GM19452 (cell line): ENCODE data around the gene PTGES2.
"Not testable (repeated sequence)": the region's sequence is repeated elsewhere in the genome, so short reads cannot be mapped to it uniquely, and the experiment has no call there.

Experiments used
- ATAC-seq: cut with Tn5 transposase; IDR thresholded peaks from one replicate; pipeline ENCODE4 v1.9.1; 2021; ENCODE audit not compliant: unreplicated experiment

Gene PTGES2

GRCh38 chr9:128092199-128092977 is 35.1 kb downstream of the PTGES2 start:
- no peak for ATAC-seq

GRCh38 chr9:128091571-128091970 is 36.0 kb downstream of the PTGES2 start:
- no peak for ATAC-seq

GRCh38 chr9:128091144-128091543 is 36.4 kb downstream of the PTGES2 start:
- ATAC-seq = no peak

GRCh38 chr9:128089299-128089698 is 38.2 kb downstream of the PTGES2 start:
- ATAC-seq = no peak

- ATAC-seq = no peak
These were observed 39.1 kb downstream of the PTGES2 start for GRCh38 chr9:128088253-128088945.

GRCh38 chr9:128087262-128087661 is 40.3 kb downstream of the PTGES2 start:
- no peak for ATAC-seq

GRCh38 chr9:128085943-128086342 is 41.6 kb downstream of the PTGES2 start:
- no peak for ATAC-seq

- ATAC-seq = no peak
These were observed 42.8 kb downstream of the PTGES2 start for GRCh38 chr9:128084746-128085145.

- ATAC-seq = no peak
These were observed 45.4 kb downstream of the PTGES2 start for GRCh38 chr9:128082151-128082550.

- no peak for ATAC-seq
These were observed 46.5 kb downstream of the PTGES2 start for GRCh38 chr9:128081056-128081455.

GRCh38 chr9:128080206-128080605 is 47.3 kb downstream of the PTGES2 start:
- ATAC-seq = no peak

GRCh38 chr9:128078504-128079434 is 48.8 kb downstream of the PTGES2 start:
- ATAC-seq = no peak

GRCh38 chr9:128077847-128078503 is 49.6 kb downstream of the PTGES2 start:
- ATAC-seq = no peak

- ATAC-seq = no peak
These were observed 54.2 kb downstream of the PTGES2 start for GRCh38 chr9:128073253-128073886.

- ATAC-seq = no peak
These were observed 55.1 kb downstream of the PTGES2 start for GRCh38 chr9:128072144-128073021.

GRCh38 chr9:128071475-128071874 is 56.1 kb downstream of the PTGES2 start:
- not testable (repeated sequence) for ATAC-seq

- ATAC-seq = no peak
These were observed 56.7 kb downstream of the PTGES2 start for GRCh38 chr9:128070874-128071273.
